ENCODE measurements around the gene NSMF.

The NSMF gene

GRCh38 chr9:137446851-137447471 is 12.2 kb downstream of the NSMF start:
- TF ChIP-seq CTCF (IDR thresholded peaks at IDR 0.05) = no peak

GRCh38 chr9:137445930-137446431 is 13.2 kb downstream of the NSMF start:
- no peak for TF ChIP-seq CTCF (IDR thresholded peaks at IDR 0.05)

- TF ChIP-seq CTCF (IDR thresholded peaks at IDR 0.05) = peak; percentile 84
Observed at GRCh38 chr9:137445275-137445807, 13.8 kb downstream of the NSMF start.

GRCh38 chr9:137444106-137444790 is 14.9 kb downstream of the NSMF start:
- no peak for TF ChIP-seq CTCF (IDR thresholded peaks at IDR 0.05)

- no peak for TF ChIP-seq CTCF (IDR thresholded peaks at IDR 0.05)
Observed at GRCh38 chr9:137441935-137442321, 17.2 kb downstream of the NSMF start.

GRCh38 chr9:137441289-137441934 is 17.7 kb downstream of the NSMF start, which contains the start of gene ENTPD8:
Gene ENTPD8 (minus strand): TSS chr9:137441357. CDS start chr9:137438285, 3,072 bp downstream.
- no peak for TF ChIP-seq CTCF (IDR thresholded peaks at IDR 0.05)

GRCh38 chr9:137439158-137439714 is 19.9 kb downstream of the NSMF start:
- TF ChIP-seq CTCF (IDR thresholded peaks at IDR 0.05) = no peak
